ENCODE measurements around the gene TPM4. TPM values are rescaled to one million over a fixed set of nuclear protein-coding genes. Genes with fewer than 3 reads are reported as not detected.

TPM4 gene
- total RNA-seq, 1 donor: 1,233 TPM

DNA sequence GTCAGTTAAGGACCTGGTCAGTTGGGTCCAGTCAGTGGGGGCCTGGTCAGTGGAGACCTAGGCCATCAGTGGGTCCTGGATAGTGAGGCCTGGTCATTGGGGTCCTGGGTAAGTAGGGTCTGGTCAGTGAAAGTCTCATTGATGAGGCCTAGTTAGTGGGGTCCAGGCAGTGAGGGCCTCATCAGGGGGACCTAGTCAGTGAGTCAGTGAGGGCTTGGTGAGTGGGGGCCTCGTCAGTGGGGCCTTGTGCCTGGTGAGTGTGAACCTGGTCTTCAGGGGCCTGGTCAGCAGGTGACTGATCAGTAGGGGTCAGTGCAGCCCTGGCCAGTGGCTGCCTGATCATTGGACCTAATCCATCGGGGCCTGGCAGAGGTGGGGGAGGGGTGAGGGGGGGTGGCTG, 42.6 kb upstream of the TPM4 start:
- Histone ChIP-seq H4K20me1 (ENCODE audit: insufficient read depth, low read length) (no peaks in the 10 kb centered on the region), H3K4me2 (ENCODE audit: insufficient read depth, low read length) (no peak overlapping the region), H2AFZ (ENCODE audit: low read length) (no peak overlapping the region), H3K4me1 (ENCODE audit: insufficient read depth, low read length) (no peaks in the 10 kb centered on the region), H3K9me3 (ENCODE audit: low read depth, low read length) (no peaks in the 10 kb centered on the region), H3K36me3 (ENCODE audit: insufficient read depth, low read length) (no peaks in the 10 kb centered on the region), H3K79me2 (ENCODE audit: insufficient read depth, low read length) (no peaks in the 10 kb centered on the region), H3K27ac (ENCODE audit: low read depth, low read length) (no peak overlapping the region), H3K4me3 (ENCODE audit: insufficient read depth, low read length) (no peak overlapping the region), H3K27me3 (ENCODE audit: insufficient read depth, low read length) (no peaks in the 10 kb centered on the region)
- TF ChIP-seq, protein P1, sequence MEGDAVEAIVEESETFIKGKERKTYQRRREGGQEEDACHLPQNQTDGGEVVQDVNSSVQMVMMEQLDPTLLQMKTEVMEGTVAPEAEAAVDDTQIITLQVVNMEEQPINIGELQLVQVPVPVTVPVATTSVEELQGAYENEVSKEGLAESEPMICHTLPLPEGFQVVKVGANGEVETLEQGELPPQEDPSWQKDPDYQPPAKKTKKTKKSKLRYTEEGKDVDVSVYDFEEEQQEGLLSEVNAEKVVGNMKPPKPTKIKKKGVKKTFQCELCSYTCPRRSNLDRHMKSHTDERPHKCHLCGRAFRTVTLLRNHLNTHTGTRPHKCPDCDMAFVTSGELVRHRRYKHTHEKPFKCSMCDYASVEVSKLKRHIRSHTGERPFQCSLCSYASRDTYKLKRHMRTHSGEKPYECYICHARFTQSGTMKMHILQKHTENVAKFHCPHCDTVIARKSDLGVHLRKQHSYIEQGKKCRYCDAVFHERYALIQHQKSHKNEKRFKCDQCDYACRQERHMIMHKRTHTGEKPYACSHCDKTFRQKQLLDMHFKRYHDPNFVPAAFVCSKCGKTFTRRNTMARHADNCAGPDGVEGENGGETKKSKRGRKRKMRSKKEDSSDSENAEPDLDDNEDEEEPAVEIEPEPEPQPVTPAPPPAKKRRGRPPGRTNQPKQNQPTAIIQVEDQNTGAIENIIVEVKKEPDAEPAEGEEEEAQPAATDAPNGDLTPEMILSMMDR (IDR thresholded peaks at IDR 0.05; ENCODE audit: extremely low read depth, low read depth, low read length): no peak
- peak; percentile 2 for DNase-seq (ENCODE audit: insufficient read length, low spot score, missing footprints)

DNA sequence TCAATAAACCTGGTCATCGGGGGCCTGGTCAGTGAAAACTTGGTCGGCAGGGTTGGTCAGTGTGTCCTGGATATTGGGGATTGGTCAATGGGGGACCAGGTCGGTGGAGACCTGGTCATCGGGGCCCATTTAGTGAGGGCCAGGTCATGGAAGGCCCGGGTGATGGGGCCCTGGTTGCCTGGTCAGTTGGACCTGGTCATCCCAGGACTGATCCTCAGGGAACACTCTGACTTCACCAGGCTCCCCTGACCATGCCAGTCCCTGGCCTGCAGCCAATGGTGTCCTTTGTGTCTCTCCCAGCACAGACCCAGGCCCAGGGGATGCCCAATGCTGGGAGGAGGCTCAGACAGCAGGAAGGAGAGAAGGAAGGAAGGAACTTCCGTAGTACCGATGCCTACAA, 42.1 kb upstream of the TPM4 start:
- Histone ChIP-seq H3K9me3 (ENCODE audit: low read depth, low read length) (no peaks in the 10 kb centered on the region), H3K27me3 (ENCODE audit: insufficient read depth, low read length) (no peaks in the 10 kb centered on the region), H3K4me1 (ENCODE audit: insufficient read depth, low read length) (no peaks in the 10 kb centered on the region), H3K79me2 (ENCODE audit: insufficient read depth, low read length) (no peaks in the 10 kb centered on the region), H2AFZ (ENCODE audit: low read length) (no peak overlapping the region), H3K36me3 (ENCODE audit: insufficient read depth, low read length) (no peaks in the 10 kb centered on the region), H3K4me2 (ENCODE audit: insufficient read depth, low read length) (no peak overlapping the region), H4K20me1 (ENCODE audit: insufficient read depth, low read length) (no peaks in the 10 kb centered on the region), H3K4me3 (ENCODE audit: insufficient read depth, low read length) (no peak overlapping the region), H3K27ac (ENCODE audit: low read depth, low read length) (no peak overlapping the region)
- TF ChIP-seq, protein P1 (IDR thresholded peaks at IDR 0.05; ENCODE audit: extremely low read depth, low read depth, low read length): no peak
- peak; percentile 75 for DNase-seq (ENCODE audit: insufficient read length, low spot score, missing footprints)

DNA sequence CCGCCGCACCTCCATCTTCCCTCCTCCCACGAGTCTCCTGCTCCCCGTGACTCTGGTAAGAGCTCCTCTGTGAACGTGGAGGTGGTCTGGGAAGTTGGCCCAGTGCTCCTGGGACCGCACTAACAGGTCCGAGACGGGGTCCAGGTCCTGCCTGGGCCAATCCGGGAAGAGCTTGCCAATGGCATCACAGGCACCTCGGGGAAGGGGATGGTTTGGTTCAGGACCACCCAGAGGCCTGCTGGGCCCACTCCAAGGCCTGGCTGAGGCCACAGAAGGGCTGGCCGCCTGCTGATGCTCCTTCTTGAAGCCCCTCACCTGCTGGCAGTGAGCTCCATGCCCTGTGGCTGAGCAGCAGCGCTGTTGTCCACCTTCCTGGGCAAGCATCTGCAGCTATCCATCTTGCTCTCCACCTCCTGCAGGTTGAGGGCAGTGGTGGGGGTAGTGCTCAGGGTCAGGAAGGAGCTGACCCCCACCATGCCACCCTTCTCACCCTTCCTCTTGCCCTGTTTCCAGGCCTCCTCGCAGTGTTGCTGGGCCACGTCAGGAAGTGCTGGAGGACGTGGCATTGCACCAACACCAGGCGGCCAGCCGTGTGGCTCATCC, 41.2 kb upstream of the TPM4 start:
- Histone ChIP-seq H4K20me1 (ENCODE audit: insufficient read depth, low read length) (no peaks in the 10 kb centered on the region), H3K9me3 (ENCODE audit: low read depth, low read length) (no peaks in the 10 kb centered on the region), H3K36me3 (ENCODE audit: insufficient read depth, low read length) (no peaks in the 10 kb centered on the region), H3K4me2 (ENCODE audit: insufficient read depth, low read length) (no peak overlapping the region), H3K27ac (ENCODE audit: low read depth, low read length) (no peak overlapping the region), H3K27me3 (ENCODE audit: insufficient read depth, low read length) (no peaks in the 10 kb centered on the region), H2AFZ (ENCODE audit: low read length) (no peak overlapping the region), H3K4me3 (ENCODE audit: insufficient read depth, low read length) (no peak overlapping the region), H3K4me1 (ENCODE audit: insufficient read depth, low read length) (no peaks in the 10 kb centered on the region), H3K79me2 (ENCODE audit: insufficient read depth, low read length) (no peaks in the 10 kb centered on the region)
- peak; percentile 68 for DNase-seq (ENCODE audit: insufficient read length, low spot score, missing footprints)
- TF ChIP-seq, protein P1 (IDR thresholded peaks at IDR 0.05; ENCODE audit: extremely low read depth, low read depth, low read length): no peak

DNA sequence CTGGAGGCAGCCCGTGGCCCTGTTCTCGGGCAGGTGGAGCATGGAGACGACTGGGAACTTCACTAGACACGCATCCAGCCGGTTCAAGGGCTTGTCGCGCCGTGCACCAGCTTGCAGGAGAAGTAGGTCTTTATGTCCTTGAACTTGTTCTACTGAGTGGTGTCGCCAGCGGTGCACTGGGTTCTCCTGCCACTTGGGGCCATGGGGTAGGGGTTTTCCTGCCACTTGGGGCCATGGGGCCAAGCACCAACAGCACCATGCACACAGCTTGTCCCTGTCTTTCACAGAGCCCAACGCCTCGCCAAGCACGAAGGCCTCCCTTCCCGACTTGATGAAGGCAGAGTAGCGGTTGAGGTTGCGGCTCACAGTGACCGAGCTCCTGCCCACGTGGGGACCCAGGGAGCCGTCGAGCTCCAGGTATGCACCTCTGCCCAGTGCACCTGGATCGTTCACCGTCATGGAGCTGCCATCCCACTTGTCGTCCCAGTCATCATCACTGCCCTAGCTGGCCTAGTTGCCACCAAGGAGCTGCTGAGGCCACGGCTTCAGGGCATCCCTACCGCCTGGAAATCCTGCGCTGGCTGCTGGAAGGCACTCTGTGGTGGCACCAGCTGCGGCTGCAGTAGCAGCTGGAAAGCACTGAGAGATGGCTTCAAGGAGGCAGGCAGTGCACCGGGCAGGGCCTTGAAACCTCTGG, 40.5 kb upstream of the TPM4 start:
- H2AFZ ChIP-seq (ENCODE audit: low read length): no peak overlapping the region
- H3K27me3 ChIP-seq (ENCODE audit: insufficient read depth, low read length): no peaks in the 10 kb centered on the region
- no peaks in the 10 kb centered on the region for H3K9me3 ChIP-seq (ENCODE audit: low read depth, low read length)
- DNase-seq (ENCODE audit: insufficient read length, low spot score, missing footprints): peak; percentile 64
- no peak overlapping the region for H3K4me3 ChIP-seq (ENCODE audit: insufficient read depth, low read length)
- no peaks in the 10 kb centered on the region for H3K36me3 ChIP-seq (ENCODE audit: insufficient read depth, low read length)
- TF ChIP-seq, protein P1 (IDR thresholded peaks at IDR 0.05; ENCODE audit: extremely low read depth, low read depth, low read length): no peak
- H3K79me2 ChIP-seq (ENCODE audit: insufficient read depth, low read length): no peaks in the 10 kb centered on the region
- peaks cover 4% of the 10 kb centered on the region for H3K4me1 ChIP-seq (ENCODE audit: insufficient read depth, low read length)
- H3K27ac ChIP-seq (ENCODE audit: low read depth, low read length): no peak overlapping the region
- H3K4me2 ChIP-seq (ENCODE audit: insufficient read depth, low read length): no peak overlapping the region
- no peaks in the 10 kb centered on the region for H4K20me1 ChIP-seq (ENCODE audit: insufficient read depth, low read length)
